Transverse colon (tissue), 4 donors: ENCODE measurements around the gene PRDM5.

Experiments
- CTCF ChIP-seq, 5 experiments: fragments of 200-600 bp in 3 of 5; fragments of 450-650 bp in 2 of 5; sonication (generic) in 3 of 5; IDR thresholded peaks; 1 replicate in 2 of 5; 2 replicates in 3 of 5; pipeline ENCODE4 v1.5.1; 2016 to 2017; ENCODE audit warnings: antibody characterized with exemption in 5 of 5, inconsistent platforms in 3 of 5, mild to moderate bottlenecking in 2 of 5, moderate library complexity in 1 of 5
- EP300 ChIP-seq: sonication (generic); formaldehyde crosslinking; IDR thresholded peaks from one replicate; pipeline ENCODE4 v1.6.1; 2017; ENCODE audit warnings: antibody characterized with exemption, low read depth
- POLR2A ChIP-seq: fragments of 450-650 bp; IDR thresholded peaks from one replicate; pipeline ENCODE4 v1.6.1; 2016; ENCODE audit warnings: antibody characterized with exemption, mild to moderate bottlenecking, moderate library complexity
- POLR2AphosphoS5 ChIP-seq, 3 donors: sonication (generic); formaldehyde crosslinking; IDR thresholded peaks; one replicate each; pipeline ENCODE4 v1.6.1; 2016; ENCODE audit warnings: antibody characterized with exemption in 3 of 3

DNA sequence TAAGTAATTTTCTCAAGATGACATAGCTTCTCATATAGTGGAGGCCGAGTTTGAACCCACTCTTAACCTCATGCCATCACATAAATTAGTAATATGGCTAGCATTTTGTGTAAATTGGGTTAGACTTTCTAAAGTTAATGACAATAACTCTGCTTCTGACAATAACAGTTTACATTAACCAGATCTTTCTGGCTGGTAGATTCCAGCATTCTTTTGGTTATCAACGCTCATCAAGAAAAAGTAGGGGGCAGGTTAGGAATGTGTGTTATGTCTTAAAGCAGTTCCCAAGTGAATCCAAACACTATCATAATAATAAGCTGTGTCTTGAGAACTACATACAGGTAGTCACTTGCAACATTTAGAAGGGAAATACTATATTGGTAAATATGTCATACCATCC, 162.5 kb downstream of the PRDM5 start:
- TF ChIP-seq EP300: no peak
- TF ChIP-seq CTCF (IDR thresholded peaks at IDR 0.05): no peak
- no peak for TF ChIP-seq POLR2A
- TF ChIP-seq POLR2AphosphoS5 (IDR thresholded peaks at IDR 0.05): no peak
